Pancreas (tissue), 10 donors: ENCODE results near the gene MED25. TPM values are rescaled to one million over a fixed set of nuclear protein-coding genes. Genes with fewer than 3 reads are reported as not detected.

Experiments used
- ATAC-seq, 4 donors: fragments of 200-7000 bp; cut with Tn5 transposase; one replicate each; pipeline versions ENCODE4 v1.8.0 to v1.9.1; 2020; ENCODE audit warnings: mild to moderate bottlenecking in 4 of 4, moderate library complexity in 4 of 4
- DNase-seq, 6 donors: peaks; one replicate each; pipeline ENCODE4 v3.0.0-alpha.2; 2020
- FAIRE-seq: peaks from 2 replicates; lab custom pipeline; 2012; peaks lifted over from hg19 to GRCh38; lab: Jason Lieb, UNC
- H3K27ac ChIP-seq, 4 donors: fragments of 200-600 bp; sonication (generic); 1 replicate in 3 of 4; 2 replicates in 1 of 4; pipeline versions ENCODE4 v1.5.0 to v1.8.0; 2020
- H3K27me3 ChIP-seq, 4 donors: fragments of 200-600 bp; one replicate each; pipeline ENCODE4 v1.8.0; 2021
- H3K36me3 ChIP-seq, 3 donors: fragments of 200-600 bp; sonication (generic) in 1 of 3; one replicate each; pipeline versions ENCODE4 v1.5.0 to v1.8.0; 2020 to 2021
- H3K4me1 ChIP-seq, 3 donors: fragments of 200-600 bp; one replicate each; pipeline ENCODE4 v1.8.0; 2021
- H3K4me3 ChIP-seq, 4 donors: fragments of 200-600 bp; sonication (generic) in 2 of 4; one replicate each; pipeline versions ENCODE4 v1.5.0 to v1.8.0; 2020 to 2021
- H3K9me3 ChIP-seq, 4 donors: fragments of 200-600 bp; one replicate each; pipeline ENCODE4 v1.8.0; 2021
- CTCF ChIP-seq, 4 donors: fragments of 200-600 bp; sonication (generic) in 3 of 4; IDR thresholded peaks; one replicate each; pipeline versions ENCODE4 v1.5.0 to v1.8.0; 2021; ENCODE audit warnings: antibody characterized with exemption in 4 of 4
- WGBS, 2 donors: extraction: QIAGEN DNeasy Blood & Tissue Kit; methylation state at CpG; one replicate each; pipeline ENCODE4 v1.1.7; 2013; 5-methylcytosine and 5-hydroxymethylcytosine counted together
- intact Hi-C, 3 donors: fragments of 100-400 bp; cut with DNase I; formaldehyde crosslinking; loops; one replicate each; pipeline versions ENCODE4 v1.11.1 to v1.14.2; 2022
- polyA plus RNA-seq, 2 donors: library from polyadenylated mRNA; stranded (reverse); fragments of 200-250 nt; gene quantifications; one replicate each; pipeline ENCODE4 v1.2.3, GENCODE V29; 2013
- total RNA-seq, 6 donors: library from RNA; stranded (reverse); fragmentation: NEBNext Ultra II Directional in 4 of 6; extraction: Animal tissue kit (Norgen Biotek cat#: 25700) in 4 of 6; gene quantifications; one replicate each; pipeline versions ENCODE4 v1.2.1 to v1.2.4, GENCODE V29; 2021 to 2023
- donor health status: healthy with polysubstance abuse.
- donor health status: DM: no; HTN: no; CAD: no; lungs with moderate emphysema.
- donor health status: DM: no; HTN: no; CAD: no.
- donor health status: control.
- donor health status: control.
- donor health status: Bipolar disorder and iron deficiency.
- donor health status: DM: yes; HTN: yes; CAD: no.
- donor health status: DM: no; HTN: no; CAD: no.
- donor health status: DM: no; HTN: no; CAD: no.
- donor health status: DM: yes; HTN: yes; CAD: no.

Gene MED25
- total and polyA plus RNA-seq, 8 donors: 19.4 to 60.0 (median 27.8) TPM

GRCh38 chr19:49864890-49865289 lies 46.8 kb downstream of the MED25 start:
- TF ChIP-seq CTCF (IDR thresholded peaks at IDR 0.05): no peak
- FAIRE-seq (no peak), ATAC-seq (no peak), DNase-seq (no peak)
- no peaks in the 10 kb centered on the region for H3K27me3 ChIP-seq
- H3K36me3 ChIP-seq: peaks cover 0 to 11% (median 0%) of the 10 kb centered on the region in 3 donors
- intact Hi-C loops: no loop called here
- 86 to 89% methylated on average over 13 of the region's 13 CpGs for WGBS, 2 donors
- H3K4me1 ChIP-seq: peaks cover 9 to 28% (median 19%) of the 10 kb centered on the region in 3 donors
- no peak overlapping the region for H3K27ac ChIP-seq
- no peak overlapping the region for H3K4me3 ChIP-seq
- H3K9me3 ChIP-seq: no peaks in the 10 kb centered on the region

- peak; percentile 58 to 73 (median 66) for ATAC-seq
- FAIRE-seq: no peak
- peak within 1 kb of the TSS; percentile 58 to 70 (median 68) for H3K4me3 ChIP-seq
- H3K27me3 ChIP-seq: no peaks in the 10 kb centered on the region
- 0 to 1% methylated on average over 61 to 65 of the region's 65 CpGs for WGBS, 2 donors
- DNase-seq: peak; percentile 81 to 93 (median 90)
- TF ChIP-seq CTCF (IDR thresholded peaks at IDR 0.05): no peak
- H3K9me3 ChIP-seq: no peaks in the 10 kb centered on the region
- H3K36me3 ChIP-seq: peaks cover 0 to 4% (median 0%) of the 10 kb centered on the region in 3 donors
- peak within 1 kb of the TSS; percentile 61 to 94 (median 82) for H3K27ac ChIP-seq
- intact Hi-C loops: no loop called here
- peaks cover 16 to 35% (median 25%) of the 10 kb centered on the region in 3 donors for H3K4me1 ChIP-seq
These were observed 49.1 kb downstream of the MED25 start, which contains the start of gene PNKP for GRCh38 chr19:49866933-49867782. PNKP (minus strand) TSS chr19:49867576; CDS start chr19:49867204, 372 bp downstream.

GRCh38 chr19:49869009-49869483 lies 51.0 kb downstream of the MED25 start:
- Histone ChIP-seq H3K4me3 (peak overlapping the region in 2 of 4 donors; percentile 14 to 40), H3K9me3 (no peaks in the 10 kb centered on the region), H3K27me3 (no peaks in the 10 kb centered on the region), H3K36me3 (peaks cover 0 to 1% (median 0%) of the 10 kb centered on the region in 3 donors), H3K4me1 (peaks cover 16 to 35% (median 25%) of the 10 kb centered on the region in 3 donors), H3K27ac (peak overlapping the region; percentile 31 to 94 (median 64))
- intact Hi-C loops: no loop called here
- WGBS, 2 donors: 1 to 2% methylated on average over 15 of the region's 15 CpGs
- ATAC-seq (peak; percentile 2 to 8 (median 8)), DNase-seq (peak in 2 of 6 donors; percentile 89 to 94), FAIRE-seq (no peak)
- TF ChIP-seq CTCF (IDR thresholded peaks at IDR 0.05): no peak

GRCh38 chr19:49869484-49870308 lies 51.6 kb downstream of the MED25 start:
- peak; percentile 70 to 78 (median 78) for ATAC-seq
- peak overlapping the region; percentile 36 to 94 (median 86) for H3K27ac ChIP-seq
- peak; percentile 99 for FAIRE-seq
- peak in 1 of 4 donors; percentile 8 for TF ChIP-seq CTCF (IDR thresholded peaks at IDR 0.05)
- DNase-seq: peak; percentile 93 to 98 (median 96)
- 0 to 1% methylated on average over 42 to 67 of the region's 67 CpGs for WGBS, 2 donors
- H3K36me3 ChIP-seq: no peaks in the 10 kb centered on the region
- no peaks in the 10 kb centered on the region for H3K9me3 ChIP-seq
- peaks cover 16 to 35% (median 25%) of the 10 kb centered on the region in 3 donors for H3K4me1 ChIP-seq
- H3K4me3 ChIP-seq: peak overlapping the region; percentile 28 to 41 (median 40)
- no peaks in the 10 kb centered on the region for H3K27me3 ChIP-seq
- intact Hi-C loops: no loop called here
